ENCODE results near the gene CKS1B. TPM values are rescaled to one million over a fixed set of nuclear protein-coding genes. Genes with fewer than 3 reads are reported as not detected.

The CKS1B gene
- total RNA-seq: 43.8 and 135 TPM in 2 replicates

DNA sequence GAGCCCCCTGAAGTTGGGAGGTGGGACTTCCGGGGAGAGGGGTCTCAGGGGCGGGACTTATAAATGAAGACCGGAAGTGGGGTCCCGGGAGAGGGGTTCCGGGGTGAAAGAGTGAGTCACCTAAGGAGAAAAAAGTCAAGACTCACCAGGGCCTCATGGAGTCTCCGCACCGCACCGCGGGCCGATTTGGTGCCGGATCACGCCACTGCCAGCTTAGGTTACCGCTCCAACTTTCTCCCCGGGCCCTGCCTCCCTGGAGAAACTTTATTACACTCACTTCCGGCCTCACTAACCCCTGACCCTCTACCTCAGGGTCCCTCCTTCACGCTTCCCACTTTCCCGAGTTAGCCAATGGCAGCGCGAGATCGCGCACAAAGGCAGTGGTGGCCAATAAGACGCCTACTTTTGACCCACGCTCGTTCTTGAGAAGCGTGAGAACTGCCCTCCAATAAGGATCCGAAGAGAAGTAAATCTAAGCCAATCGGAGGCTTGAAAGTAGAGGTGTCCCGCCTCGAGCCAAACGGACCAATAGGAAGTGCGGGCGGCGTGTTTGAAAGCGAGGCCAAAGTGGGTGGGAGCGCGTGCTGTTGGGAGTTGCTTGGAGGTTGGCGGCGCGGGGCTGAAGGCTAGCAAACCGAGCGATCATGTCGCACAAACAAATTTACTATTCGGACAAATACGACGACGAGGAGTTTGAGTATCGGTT, at the start of gene CKS1B:
CKS1B (plus strand) TSS at position 580 of the 706 bp plus-strand sequence; CDS start at position 645, 65 bp downstream.

DNA sequence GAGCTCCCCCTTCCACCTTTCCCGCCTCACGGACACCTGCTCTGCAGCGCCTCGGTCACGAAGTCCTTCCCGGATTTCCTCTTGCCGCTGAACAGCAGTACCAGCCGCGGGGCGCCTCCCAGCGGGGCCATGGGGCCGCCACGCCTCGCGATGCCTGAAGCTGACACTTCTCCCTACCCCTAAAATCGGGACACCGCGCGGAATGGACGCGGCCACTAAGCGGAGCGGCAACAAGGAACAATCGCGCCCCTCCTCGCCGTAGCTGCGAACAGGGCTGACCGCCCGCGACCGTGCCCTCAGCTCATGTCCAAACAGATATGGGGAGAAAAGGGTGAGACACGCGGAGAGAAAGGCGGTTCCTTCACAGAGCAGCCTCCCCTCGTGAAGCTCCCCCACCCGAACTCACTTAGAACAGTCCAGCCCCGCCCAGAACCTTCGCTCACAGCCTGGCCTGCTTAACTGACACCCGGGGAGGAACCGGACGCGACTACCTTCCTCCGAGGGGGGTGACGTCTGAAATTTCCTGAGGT, 37.9 kb upstream of the CKS1B start, which contains the start of gene PMVK:
PMVK (minus strand) TSS at position 165 of the 530 bp plus-strand sequence; CDS start at position 131, 34 bp downstream.

DNA sequence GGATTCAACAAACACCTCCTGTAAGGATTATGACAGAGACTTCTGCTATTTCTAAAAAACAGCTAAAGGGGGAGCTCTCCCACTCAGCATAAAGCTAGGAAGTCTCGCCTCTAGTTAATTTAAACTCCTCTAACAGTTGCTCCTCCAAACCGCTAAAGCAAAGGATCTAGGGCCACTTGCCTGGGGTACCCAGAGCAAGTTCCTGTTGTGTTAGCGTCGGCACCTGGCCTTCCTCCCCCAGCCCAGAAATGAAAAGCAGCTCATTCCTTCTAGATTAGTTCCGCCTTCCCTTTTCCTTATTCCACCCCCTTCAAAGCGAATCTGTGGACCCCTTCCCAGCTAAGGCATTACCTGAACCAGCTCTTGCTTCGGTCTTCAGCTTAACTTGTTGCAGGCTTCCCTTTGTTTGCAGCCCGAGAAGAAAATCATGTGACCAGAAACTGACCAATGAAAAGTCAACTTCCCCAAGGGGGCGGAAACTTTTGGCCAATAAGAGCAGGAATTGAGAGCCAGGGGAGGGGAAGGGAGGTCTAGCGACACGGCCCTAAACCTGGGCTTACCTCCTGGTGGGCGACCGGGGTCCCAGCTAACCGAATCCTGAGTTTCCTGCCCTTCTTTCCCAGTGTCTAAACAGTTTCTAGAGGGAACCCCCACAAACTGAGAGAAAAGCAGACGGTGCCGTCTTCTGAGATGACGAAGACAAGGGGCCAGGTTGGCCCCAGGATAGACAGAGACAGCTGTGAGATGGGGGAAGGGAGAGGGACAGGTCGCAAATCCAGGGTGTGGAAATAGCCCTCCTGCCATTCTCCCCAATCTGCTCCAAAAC, 18.6 kb upstream of the CKS1B start, which contains the start of gene PBXIP1:
PBXIP1 (minus strand) TSS at position 382 of the 826 bp plus-strand sequence. CDS start 2,378 bp downstream, outside the sequence.

DNA sequence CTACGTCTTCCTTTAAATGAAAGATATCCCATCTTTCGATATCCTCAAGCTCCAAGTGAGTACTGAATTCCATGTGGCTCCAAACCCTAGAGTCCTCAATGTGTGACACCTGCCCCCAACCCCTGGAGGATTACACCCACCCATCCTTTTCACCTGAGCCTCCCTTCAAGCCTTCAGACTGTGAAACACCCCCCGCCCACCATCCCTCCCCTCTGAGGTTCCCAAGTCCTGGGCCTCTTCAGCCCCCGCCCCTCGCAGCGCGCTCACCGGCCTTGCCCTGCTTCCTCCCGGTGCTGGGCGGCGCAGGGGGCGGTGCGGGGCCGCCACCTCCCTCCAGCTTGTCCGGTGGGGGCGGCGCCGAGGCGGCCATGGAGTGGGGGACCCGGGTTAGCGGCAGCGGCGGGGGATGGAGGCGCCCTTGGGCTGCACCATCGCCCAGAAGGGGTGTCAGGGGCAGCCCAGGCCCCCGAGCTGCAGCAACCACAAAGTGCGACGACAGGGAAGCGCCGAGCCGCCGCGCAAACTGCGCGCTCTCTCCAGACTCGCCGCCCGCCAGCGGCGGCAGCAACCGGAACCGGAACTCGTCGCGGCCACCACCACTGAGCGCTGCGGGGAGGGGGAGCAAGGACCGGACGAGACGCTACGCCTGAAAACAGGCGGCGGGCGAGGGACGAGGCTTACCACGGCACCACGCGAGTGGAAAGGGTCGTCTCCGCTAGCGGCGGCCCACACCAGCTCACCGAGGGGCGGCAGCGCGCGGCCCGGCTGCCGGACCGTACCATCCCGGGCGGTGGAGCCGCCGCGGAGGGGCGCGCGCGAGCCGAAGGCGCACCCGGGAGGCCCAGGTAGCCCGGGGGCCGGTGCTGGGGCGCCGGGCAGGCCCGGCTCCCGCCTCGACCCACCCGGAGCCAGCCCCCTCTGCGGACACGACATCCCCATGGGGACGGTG, 13.0 kb upstream of the CKS1B start, which contains the start of gene PYGO2:
PYGO2 (minus strand) TSS at position 576 of the 949 bp plus-strand sequence; CDS start at position 370, 206 bp downstream.

DNA sequence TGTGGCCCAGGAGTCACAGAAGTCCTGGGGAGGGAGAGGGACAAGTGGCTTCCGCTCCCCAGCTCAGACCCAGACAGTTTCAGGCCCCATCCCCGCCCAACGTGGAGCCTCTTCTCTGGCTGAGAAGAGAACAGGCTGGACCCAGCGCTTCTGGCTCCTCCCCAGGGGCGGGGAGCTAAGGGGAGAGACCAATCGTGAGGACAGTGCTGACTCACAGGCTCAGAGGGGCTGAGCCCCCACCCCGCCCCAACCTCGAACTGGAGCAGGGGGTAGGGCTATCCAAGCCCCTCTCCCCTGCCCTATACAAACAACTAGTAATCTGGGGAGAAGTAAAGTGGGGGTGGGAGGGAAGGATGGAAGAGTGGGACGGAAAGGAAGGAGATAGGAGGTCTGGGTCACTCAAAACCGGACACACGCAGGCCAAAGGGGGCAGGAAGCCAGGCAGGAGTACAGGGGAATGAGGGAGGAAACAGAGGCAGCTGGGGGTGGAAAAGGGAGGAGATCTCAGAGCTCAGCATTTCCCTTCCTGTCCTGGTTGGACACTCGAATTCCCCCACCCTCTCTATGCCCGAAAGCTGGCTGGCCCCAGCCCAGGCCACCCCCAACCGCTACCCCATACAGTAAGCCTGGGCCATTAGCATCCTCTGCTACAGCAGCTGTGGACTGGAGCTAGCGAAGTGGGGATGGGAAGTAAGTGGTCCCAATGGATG, 3.7 kb upstream of the CKS1B start, which contains the start of gene SHC1:
SHC1 (minus strand) TSS at position 117 of the 710 bp plus-strand sequence. CDS start 221 bp downstream, outside the sequence.

DNA sequence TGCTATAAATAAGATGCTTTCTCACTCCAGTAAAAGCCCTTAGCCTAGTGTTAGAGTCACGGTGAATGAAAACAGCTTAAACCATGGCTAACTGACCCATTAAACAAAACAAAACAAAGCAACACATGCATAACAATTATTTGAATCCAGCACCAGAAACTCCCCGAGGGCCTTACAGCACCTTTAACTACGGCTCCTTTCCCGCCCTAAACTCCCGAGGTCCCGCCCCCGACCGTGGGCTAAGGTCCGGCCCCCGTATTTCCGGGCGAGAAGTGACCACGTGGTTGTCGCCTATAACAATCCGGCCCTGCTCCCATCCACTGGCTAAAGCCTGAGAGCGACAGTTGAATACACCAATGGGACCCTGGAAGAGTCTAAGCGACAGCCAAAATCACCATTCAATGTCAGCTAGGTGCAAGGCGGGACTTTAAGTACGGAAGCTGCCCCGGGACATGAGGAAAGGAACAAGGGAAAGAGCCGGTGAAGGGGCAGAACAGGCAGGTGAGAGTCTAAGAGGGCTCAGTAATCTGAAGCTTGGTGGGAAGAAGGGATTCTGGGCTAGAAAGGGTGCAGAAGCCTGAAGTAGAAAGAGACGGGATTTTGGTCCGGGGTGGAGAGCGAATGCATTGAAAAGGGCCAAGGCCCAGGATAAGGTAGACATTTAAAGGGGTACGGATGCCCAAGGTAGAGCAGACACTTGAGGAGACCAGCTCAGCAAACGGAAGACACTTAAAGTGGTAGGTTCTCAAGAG, 8.6 kb downstream of the CKS1B start, which contains the start of gene FLAD1:
FLAD1 (plus strand) TSS at position 448 of the 752 bp plus-strand sequence. CDS start 351 bp downstream, outside the sequence.

DNA sequence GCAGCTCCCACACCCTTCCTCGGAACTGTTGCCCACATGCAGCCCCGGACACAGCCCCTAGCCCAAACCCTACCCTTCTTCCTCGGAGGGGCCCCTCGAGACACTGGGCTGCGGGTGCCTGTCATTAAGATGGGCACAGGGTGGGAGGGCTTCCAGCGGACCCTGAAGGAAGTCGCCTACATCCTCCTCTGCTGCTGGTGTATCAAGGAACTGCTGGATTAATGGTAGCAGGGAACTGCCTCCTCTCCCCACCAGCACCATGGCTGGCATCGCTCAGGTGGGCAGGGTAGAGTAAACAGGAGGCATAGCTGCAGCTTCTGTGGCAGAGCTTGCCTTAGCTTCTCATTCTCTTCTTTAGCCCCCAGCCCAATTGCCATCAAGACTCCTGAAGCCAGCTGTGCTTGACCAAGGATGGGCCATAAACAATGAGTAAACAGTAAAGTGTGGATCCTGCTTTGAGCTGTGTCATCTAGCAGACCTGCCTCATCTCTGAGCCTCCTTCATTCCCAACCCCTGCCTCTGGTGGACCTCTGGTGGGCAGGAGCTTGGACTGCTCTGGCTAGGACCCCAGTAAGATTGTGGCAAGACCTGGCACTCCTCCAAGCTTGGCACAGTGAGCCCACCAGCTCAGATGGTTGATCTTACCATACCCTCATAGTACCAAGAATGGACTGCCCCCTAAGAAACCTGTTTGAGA, 19.2 kb downstream of the CKS1B start, which contains the start of gene LENEP:
LENEP (plus strand) TSS at position 15 of the 697 bp plus-strand sequence; CDS start at position 37, 22 bp downstream.

DNA sequence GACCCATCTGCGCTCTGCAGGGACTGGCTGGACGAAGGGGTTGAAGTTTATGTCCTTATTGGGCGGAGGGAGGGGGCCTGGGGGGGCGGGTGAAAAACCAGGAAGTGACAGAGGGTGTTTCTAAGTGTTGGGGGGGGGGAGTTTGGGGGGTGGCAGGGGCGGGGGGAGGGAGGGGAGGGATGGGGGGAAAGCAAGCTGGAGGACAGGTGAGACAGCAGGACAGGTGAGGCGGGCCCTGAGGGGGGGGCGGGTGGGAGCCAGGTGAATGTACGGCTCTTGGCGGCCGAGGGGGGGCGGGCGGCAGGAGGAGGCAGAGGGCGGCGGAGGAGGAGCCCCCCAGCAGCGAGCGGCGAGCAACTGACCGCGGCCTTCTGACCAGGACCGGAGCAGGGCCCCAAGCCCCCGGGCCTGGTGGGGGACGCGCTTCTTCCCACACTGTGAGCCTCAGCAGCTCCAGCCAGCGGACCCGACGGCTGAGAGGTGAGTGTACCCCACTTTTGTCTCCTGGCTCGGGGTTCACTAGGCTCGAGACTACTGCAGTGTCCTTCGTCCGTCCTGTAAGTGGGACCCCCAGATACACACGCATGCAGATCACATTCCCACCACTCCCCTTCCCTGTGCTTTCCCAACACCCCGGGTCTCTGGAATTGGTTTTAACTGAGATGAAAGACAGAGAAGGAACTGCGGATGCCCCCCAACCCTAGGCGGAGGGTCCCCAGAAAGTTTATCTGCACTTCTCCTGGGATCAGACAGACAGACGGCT, 28.2 kb downstream of the CKS1B start, which contains the start of gene ZBTB7B:
ZBTB7B (plus strand) TSS at position 339 of the 763 bp plus-strand sequence. CDS start 11,859 bp downstream, outside the sequence.

Other genes starting within 250 kb of the CKS1B start
- 0.13 and 0.32 TPM in 2 replicates for gene KCNN3, start 104.4 kb upstream of the CKS1B start, total RNA-seq
- 3.8 and 7.0 TPM in 2 replicates for gene PMVK, start 38.0 kb upstream of the CKS1B start, total RNA-seq
- gene PBXIP1, start 18.6 kb upstream of the CKS1B start, total RNA-seq: 67.4 and 92.9 TPM in 2 replicates
- 20.4 and 26.2 TPM in 2 replicates for gene PYGO2, start 12.9 kb upstream of the CKS1B start, total RNA-seq
- 188 and 278 TPM in 2 replicates for gene SHC1, start 3.9 kb upstream of the CKS1B start, total RNA-seq
- gene FLAD1, start 8.7 kb downstream of the CKS1B start, total RNA-seq: 27.4 and 30.3 TPM in 2 replicates
- not detected in 2 replicates for gene LENEP, start 18.9 kb downstream of the CKS1B start, total RNA-seq
- 18.7 and 19.7 TPM in 2 replicates for gene ZBTB7B, start 28.1 kb downstream of the CKS1B start, total RNA-seq
- gene DCST2, start 59.1 kb downstream of the CKS1B start, total RNA-seq: not detected in 2 replicates
- not detected in 2 replicates for gene DCST1, start 59.1 kb downstream of the CKS1B start, total RNA-seq
- gene ADAM15, start 76.6 kb downstream of the CKS1B start, total RNA-seq: 33.1 and 81.6 TPM in 2 replicates
- gene EFNA4, start 89.1 kb downstream of the CKS1B start, total RNA-seq: 10.2 and 11.7 TPM in 2 replicates
- 1.7 and 1.9 TPM in 2 replicates for gene EFNA3, start 104.2 kb downstream of the CKS1B start, total RNA-seq
- 1.8 and 14.9 TPM in 2 replicates for gene EFNA1, start 153.2 kb downstream of the CKS1B start, total RNA-seq
- 21.5 and 51.5 TPM in 2 replicates for gene SLC50A1, start 161.2 kb downstream of the CKS1B start, total RNA-seq
- 87.8 and 104 TPM in 2 replicates for gene DPM3, start 165.8 kb downstream of the CKS1B start, total RNA-seq
- gene KRTCAP2, start 198.6 kb downstream of the CKS1B start, total RNA-seq: 133 and 203 TPM in 2 replicates
- 3.6 and 6.4 TPM in 2 replicates for gene TRIM46, start 199.2 kb downstream of the CKS1B start, total RNA-seq
- 15.5 and 19.9 TPM in 2 replicates for gene THBS3, start 233.2 kb downstream of the CKS1B start, total RNA-seq
- 70.7 and 116 TPM in 2 replicates for gene MTX1, start 234.0 kb downstream of the CKS1B start, total RNA-seq

Measured in epithelial cell of alveolus of lung (primary cell).